GM13977 (cell line): Measurements from ENCODE around the gene ZDHHC14.

Experiments
- DNase-seq: peaks from one replicate; pipeline ENCODE4 v3.0.0; 2012; ENCODE audit warnings: low spot score
- in situ Hi-C: fragments of 300-500 bp; cut with MboI; formaldehyde crosslinking; loops from one replicate; pipeline ENCODE4 v1.12.0; 2022; ENCODE audit warnings: low sequenced_read_pairs, low pct_unique_long_range_greater_than_20kb, mixed read lengths, inconsistent platforms; ENCODE audit not compliant: unreplicated experiment
- TF ChIP-seq, protein P1 (sequence below): IDR thresholded peaks from 2 replicates; pipeline ENCODE4 v1.5.1; 2012; ENCODE audit warnings: mild to moderate bottlenecking, control low read depth; ENCODE audit not compliant: insufficient read depth; ENCODE audit errors: extremely low read depth, missing control alignments

ZDHHC14 gene

GRCh38 chr6:157468574-157468973, 87.6 kb downstream of the ZDHHC14 start:
- TF ChIP-seq, protein P1, sequence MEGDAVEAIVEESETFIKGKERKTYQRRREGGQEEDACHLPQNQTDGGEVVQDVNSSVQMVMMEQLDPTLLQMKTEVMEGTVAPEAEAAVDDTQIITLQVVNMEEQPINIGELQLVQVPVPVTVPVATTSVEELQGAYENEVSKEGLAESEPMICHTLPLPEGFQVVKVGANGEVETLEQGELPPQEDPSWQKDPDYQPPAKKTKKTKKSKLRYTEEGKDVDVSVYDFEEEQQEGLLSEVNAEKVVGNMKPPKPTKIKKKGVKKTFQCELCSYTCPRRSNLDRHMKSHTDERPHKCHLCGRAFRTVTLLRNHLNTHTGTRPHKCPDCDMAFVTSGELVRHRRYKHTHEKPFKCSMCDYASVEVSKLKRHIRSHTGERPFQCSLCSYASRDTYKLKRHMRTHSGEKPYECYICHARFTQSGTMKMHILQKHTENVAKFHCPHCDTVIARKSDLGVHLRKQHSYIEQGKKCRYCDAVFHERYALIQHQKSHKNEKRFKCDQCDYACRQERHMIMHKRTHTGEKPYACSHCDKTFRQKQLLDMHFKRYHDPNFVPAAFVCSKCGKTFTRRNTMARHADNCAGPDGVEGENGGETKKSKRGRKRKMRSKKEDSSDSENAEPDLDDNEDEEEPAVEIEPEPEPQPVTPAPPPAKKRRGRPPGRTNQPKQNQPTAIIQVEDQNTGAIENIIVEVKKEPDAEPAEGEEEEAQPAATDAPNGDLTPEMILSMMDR, result no peak
- in situ Hi-C loops, result no loop called here
- DNase-seq, result no peak

- in situ Hi-C loops, result no loop called here
- DNase-seq, result no peak
- TF ChIP-seq, protein P1, result no peak
Measured at GRCh38 chr6:157469378-157469777, 88.4 kb downstream of the ZDHHC14 start.

DNA sequence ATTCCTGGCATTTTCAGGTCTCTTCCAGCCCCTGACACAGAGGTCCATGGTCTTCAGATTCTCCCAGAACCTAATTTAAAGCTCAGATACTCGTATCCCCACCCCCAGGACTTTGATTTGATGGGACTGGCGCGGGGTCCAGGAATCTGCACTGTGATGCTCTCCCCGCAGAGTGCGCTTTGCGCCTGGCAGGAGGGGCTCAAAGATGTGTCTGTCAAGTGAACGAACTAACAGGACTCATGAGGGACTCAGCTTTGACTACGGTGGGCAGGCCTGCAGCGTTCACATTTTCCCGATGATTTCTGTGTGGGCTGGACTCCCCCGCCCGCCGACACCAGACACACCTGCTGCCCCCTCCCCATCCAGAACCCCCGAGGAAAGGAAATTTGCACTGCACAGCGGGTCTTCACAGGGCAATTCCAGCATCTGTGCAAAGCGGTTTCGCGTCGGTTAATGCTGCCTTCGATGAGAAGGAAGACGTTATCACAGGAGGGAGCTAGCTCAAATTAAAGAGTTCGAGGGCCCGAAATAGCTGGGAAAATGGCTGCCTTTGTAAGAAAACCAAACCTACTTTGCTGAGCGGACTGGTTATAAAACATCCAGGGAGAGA, 90.2 kb downstream of the ZDHHC14 start:
- in situ Hi-C loops, result no loop called here
- no peak for DNase-seq
- TF ChIP-seq, protein P1, result no peak

- in situ Hi-C loops, result no loop called here
- TF ChIP-seq, protein P1, result no peak
- no peak for DNase-seq
Measured at GRCh38 chr6:157471895-157472686, 91.1 kb downstream of the ZDHHC14 start.

DNA sequence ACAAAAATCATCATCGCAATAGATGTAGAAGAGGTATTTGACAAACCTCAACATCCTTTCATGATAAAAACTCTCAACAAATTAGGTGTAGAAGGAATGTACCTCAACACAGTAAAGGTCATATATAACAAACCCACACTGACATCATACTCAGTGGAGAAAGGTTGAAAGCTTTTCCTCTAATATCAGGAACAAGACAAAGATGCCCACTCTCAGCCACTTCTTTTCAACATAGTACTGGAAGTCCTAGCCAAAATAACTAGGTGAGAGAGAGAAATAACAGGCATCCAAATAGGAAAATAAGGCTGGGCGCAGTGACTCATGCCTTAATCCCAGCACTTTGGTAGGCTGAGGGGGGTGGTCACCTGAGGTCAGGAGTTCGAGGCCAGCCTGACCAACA, 95.8 kb downstream of the ZDHHC14 start:
- in situ Hi-C loops, result no loop called here
- DNase-seq, result no peak
- TF ChIP-seq, protein P1, result no peak

GRCh38 chr6:157478926-157479325, 97.9 kb downstream of the ZDHHC14 start:
- DNase-seq, result no peak
- TF ChIP-seq, protein P1, result no peak
- in situ Hi-C loops, result no loop called here
